Stimulated activated CD8-positive, alpha-beta memory T cell treated with anti-CD3 and anti-CD28 coated beads, Interleukin-12 subunit alpha, Interleukin-12 subunit beta, amount 100 ng/mL, for 4 hours (primary cell): Measurements from ENCODE around the gene FOXP2.

Experiments used
- DNase-seq: peaks from one replicate; pipeline ENCODE4 v3.0.0-alpha.2; 2020; ENCODE audit warnings: low read depth

The FOXP2 gene

GRCh38 chr7:114653364-114654088, 238.9 kb downstream of the FOXP2 start:
- DNase-seq: no peak

- no peak for DNase-seq
Measured at GRCh38 chr7:114656466-114656865, 241.9 kb downstream of the FOXP2 start.

- DNase-seq: no peak
Measured at GRCh38 chr7:114657279-114657678, 242.7 kb downstream of the FOXP2 start.

GRCh38 chr7:114658216-114658615, 243.6 kb downstream of the FOXP2 start:
- DNase-seq: no peak

GRCh38 chr7:114659409-114660125, 245.0 kb downstream of the FOXP2 start:
- no peak for DNase-seq

- DNase-seq: no peak
Measured at GRCh38 chr7:114660126-114660486, 245.5 kb downstream of the FOXP2 start.

- DNase-seq: no peak
Measured at GRCh38 chr7:114660753-114661152, 246.1 kb downstream of the FOXP2 start.

GRCh38 chr7:114662002-114662677, 247.5 kb downstream of the FOXP2 start:
- DNase-seq: no peak

GRCh38 chr7:114663502-114663901, 248.9 kb downstream of the FOXP2 start:
- no peak for DNase-seq

- no peak for DNase-seq
Measured at GRCh38 chr7:114670676-114671075, 256.1 kb downstream of the FOXP2 start.

- no peak for DNase-seq
Measured at GRCh38 chr7:114671563-114672123, 257.0 kb downstream of the FOXP2 start.

GRCh38 chr7:114678116-114678515, 263.5 kb downstream of the FOXP2 start:
- no peak for DNase-seq

GRCh38 chr7:114687238-114687637, 272.6 kb downstream of the FOXP2 start:
- no peak for DNase-seq

GRCh38 chr7:114688443-114689055, 273.9 kb downstream of the FOXP2 start:
- DNase-seq: no peak

- DNase-seq: no peak
Measured at GRCh38 chr7:114689406-114689805, 274.8 kb downstream of the FOXP2 start.

GRCh38 chr7:114691605-114692004, 277.0 kb downstream of the FOXP2 start:
- no peak for DNase-seq

GRCh38 chr7:114695182-114695581, 280.6 kb downstream of the FOXP2 start:
- no peak for DNase-seq

- DNase-seq: no peak
Measured at GRCh38 chr7:114700247-114700928, 285.8 kb downstream of the FOXP2 start.

GRCh38 chr7:114703677-114704076, 289.1 kb downstream of the FOXP2 start:
- DNase-seq: no peak

- DNase-seq: no peak
Measured at GRCh38 chr7:114708646-114709045, 294.0 kb downstream of the FOXP2 start.

- DNase-seq: no peak
Measured at GRCh38 chr7:114710499-114710898, 295.9 kb downstream of the FOXP2 start.

GRCh38 chr7:114711241-114711640, 296.6 kb downstream of the FOXP2 start:
- DNase-seq: no peak
